HepG2 (cell line): ENCODE results near the gene FMNL2. TPM values are rescaled to one million over a fixed set of nuclear protein-coding genes. Genes with fewer than 3 reads are reported as not detected.

Source experiments
- ATAC-seq: fragments of 200-7000 bp; cut with Tn5 transposase; 3 replicates; pipeline ENCODE4 v1.9.1; 2020; ENCODE audit warnings: mild to moderate bottlenecking, moderate library complexity
- BruUV-seq: library from RNA; stranded (reverse); fragments of 400-500 nt; replicated peaks from 2 replicates; lab custom pipeline; 2021; lab: Mats Ljungman, UMichigan
- CTCF ChIA-PET: fragments of 300-600 bp; formaldehyde crosslinking; extraction: SDS; loops from one replicate; lab custom pipeline; 2021; ENCODE audit warnings: low total read pairs, inconsistent platforms, low intra/inter-chr PET ratio; lab: Yijun Ruan, JAX
- POLR2A ChIA-PET: fragments of 350-600 bp; sonication (Branson Sonifier 250); formaldehyde crosslinking; loops from one replicate; lab custom pipeline; 2020; ENCODE audit warnings: antibody characterized with exemption, inconsistent platforms; lab: Yijun Ruan, JAX
- DNase-seq: peaks from one replicate; pipeline ENCODE4 v3.0.0-alpha.2; 2015; ENCODE audit warnings: low spot score
- FAIRE-seq: peaks from 3 replicates; lab custom pipeline; 2011; peaks lifted over from hg19 to GRCh38; lab: Jason Lieb, UNC
- H2AFZ ChIP-seq: one replicate; pipeline ENCODE4 v1.6.1; 2011; ENCODE audit warnings: low read length, inconsistent platforms
- H3K27ac ChIP-seq: fragments of 300-600 bp; 3 replicates; pipeline ENCODE4 v1.8.0; 2011; ENCODE audit warnings: mixed run types, mild to moderate bottlenecking, mixed read lengths, low read length, inconsistent platforms; ENCODE audit not compliant: insufficient read depth; ENCODE audit errors: extremely low read length
- H3K27me3 ChIP-seq, 2 experiments: fragments of 200-600 bp in 1 of 2; 2 replicates in 1 of 2; 3 replicates in 1 of 2; pipeline versions ENCODE4 v1.6.0 to v1.8.0; 2011; ENCODE audit warnings: low read length in 2 of 2, mild to moderate bottlenecking in 2 of 2, moderate library complexity in 2 of 2, inconsistent platforms in 1 of 2; ENCODE audit not compliant: insufficient read depth in 2 of 2, control insufficient read depth in 1 of 2
- H3K36me3 ChIP-seq, 2 experiments: fragments of 200-600 bp in 1 of 2; replicated peaks in 1 of 2; 2 replicates in 1 of 2; 3 replicates in 1 of 2; pipeline versions ENCODE4 v1.5.1 to v1.8.0; 2011; ENCODE audit warnings: low read length in 2 of 2, inconsistent platforms in 1 of 2; ENCODE audit not compliant: insufficient read depth in 2 of 2, control insufficient read depth in 1 of 2
- H3K4me1 ChIP-seq: 2 replicates; pipeline ENCODE4 v1.5.1; 2012; ENCODE audit warnings: low read length, inconsistent platforms; ENCODE audit not compliant: insufficient read depth
- H3K4me2 ChIP-seq: 2 replicates; pipeline ENCODE4 v1.6.0; 2011; ENCODE audit warnings: low read depth, low read length, inconsistent platforms
- H3K4me3 ChIP-seq, 3 experiments: fragments of 200-600 bp in 1 of 3; sonication (generic), shearing (Covaris generic) in 1 of 3; replicated peaks in 1 of 3; 2 replicates each; pipeline ENCODE4 v1.5.1; 2011 to 2016; ENCODE audit warnings: low read length in 3 of 3, inconsistent platforms in 2 of 3, low read depth in 2 of 3, mild to moderate bottlenecking in 2 of 3, control low read depth in 1 of 3, mixed read lengths in 1 of 3; ENCODE audit not compliant: insufficient read depth in 1 of 3
- H3K79me2 ChIP-seq: one replicate; pipeline ENCODE4 v1.6.1; 2011; ENCODE audit warnings: low read length, inconsistent platforms; ENCODE audit not compliant: insufficient read depth
- H3K9ac ChIP-seq: 2 replicates; pipeline ENCODE4 v1.6.0; 2011; ENCODE audit warnings: mild to moderate bottlenecking, low read depth, low read length, inconsistent platforms; ENCODE audit not compliant: insufficient read depth
- H3K9me3 ChIP-seq: 2 replicates; pipeline ENCODE4 v1.5.1; 2012; ENCODE audit warnings: mild to moderate bottlenecking, low read length
- H4K20me1 ChIP-seq: 2 replicates; pipeline ENCODE4 v1.6.0; 2011; ENCODE audit warnings: inconsistent platforms, mild to moderate bottlenecking, low read length, moderate library complexity; ENCODE audit not compliant: insufficient read depth
- AGO2 ChIP-seq: fragments of 200-400 bp; formaldehyde crosslinking; optimal IDR thresholded peaks from 2 replicates; pipeline ENCODE3; 2017; ENCODE audit warnings: mild to moderate bottlenecking, low read depth, low read length, moderate library complexity
- GATAD2A ChIP-seq: IDR thresholded peaks from 2 replicates; pipeline ENCODE4 v1.6.1; 2016
- HMG20B ChIP-seq: conservative IDR thresholded peaks from 2 replicates; pipeline ENCODE4 v1.6.1; 2016; ENCODE audit warnings: missing genetic modification reagents, missing compliant biosample characterization
- HNRNPL ChIP-seq: fragments of 200-400 bp; formaldehyde crosslinking; IDR thresholded peaks from 2 replicates; pipeline ENCODE4 v1.6.1; 2017; ENCODE audit warnings: mild to moderate bottlenecking, low read depth, low read length
- IRF9 ChIP-seq: sonication (generic); formaldehyde crosslinking; IDR thresholded peaks from 2 replicates; pipeline ENCODE4 v1.8.0; 2022; ENCODE audit warnings: missing genetic modification reagents, mild to moderate bottlenecking, borderline replicate concordance
- MED8 ChIP-seq: sonication (generic); formaldehyde crosslinking; IDR thresholded peaks from 2 replicates; pipeline ENCODE4 v1.8.1; 2023; ENCODE audit warnings: mild to moderate bottlenecking, missing genetic modification reagents; ENCODE audit not compliant: insufficient replicate concordance
- MLLT10 ChIP-seq: sonication (generic); formaldehyde crosslinking; IDR thresholded peaks from 2 replicates; pipeline ENCODE4 v1.4.0; 2020; ENCODE audit warnings: missing genetic modification reagents
- RBAK ChIP-seq: sonication (generic); formaldehyde crosslinking; IDR thresholded peaks from 2 replicates; pipeline ENCODE4 v1.5.1; 2020; ENCODE audit warnings: mild to moderate bottlenecking, missing genetic modification reagents
- REXO4 ChIP-seq: sonication (generic); formaldehyde crosslinking; IDR thresholded peaks from 2 replicates; pipeline ENCODE4 v1.8.0; 2022; ENCODE audit warnings: missing genetic modification reagents, mild to moderate bottlenecking, borderline replicate concordance
- TGIF2 ChIP-seq: IDR thresholded peaks from 2 replicates; pipeline ENCODE4 v1.6.1; 2016; ENCODE audit warnings: control low read depth, missing compliant biosample characterization
- TIGD3 ChIP-seq: sonication (generic); formaldehyde crosslinking; IDR thresholded peaks from 2 replicates; pipeline ENCODE4 v1.5.1; 2020; ENCODE audit warnings: mild to moderate bottlenecking, missing genetic modification reagents, borderline replicate concordance
- XBP1 ChIP-seq: sonication (generic); formaldehyde crosslinking; IDR thresholded peaks from 2 replicates; pipeline ENCODE4 v1.5.0; 2020; ENCODE audit warnings: missing genetic modification reagents
- ZNF644 ChIP-seq: IDR thresholded peaks from 2 replicates; pipeline ENCODE4 v1.6.1; 2016; ENCODE audit warnings: low read depth
- ZNF737 ChIP-seq: sonication (generic); formaldehyde crosslinking; IDR thresholded peaks from 2 replicates; pipeline ENCODE4 v1.5.0; 2020; ENCODE audit warnings: missing genetic modification reagents, mild to moderate bottlenecking, borderline replicate concordance
- ZSCAN29 ChIP-seq: sonication (generic); formaldehyde crosslinking; conservative IDR thresholded peaks from 2 replicates; pipeline ENCODE4 v1.4.0; 2020; ENCODE audit warnings: mild to moderate bottlenecking, missing genetic modification reagents
- WGBS: methylation state at CpG from one replicate; pipeline ENCODE4 v1.1.6; 2017; ENCODE audit warnings: low lambda C conversion rate; 5-methylcytosine and 5-hydroxymethylcytosine counted together
- in situ Hi-C: cut with HindIII; loops from 2 replicates; pipeline ENCODE4 v1.10.0; 2017; ENCODE audit warnings: low pct_unique_long_range_greater_than_20kb; ENCODE audit not compliant: extremely low pct_ligation_motif_present
- intact Hi-C: fragments of 100-400 bp; cut with micrococcal nuclease; formaldehyde crosslinking; loops from one replicate; pipeline ENCODE4 v1.10.0; 2022; ENCODE audit not compliant: unreplicated experiment
- polyA plus RNA-seq, 8 experiments: library from polyadenylated mRNA; depleted of rRNA in 3 of 8; stranded (reverse) in 7 of 8; unstranded in 1 of 8; fragments of >200 nt; fragmentation: Illumina TruSeq in 4 of 8; extraction: Trizol in 4 of 8; gene quantifications; 2 replicates each; pipeline versions ENCODE4 v1.2.1 to v1.2.3, GENCODE V29; 2011 to 2016; ENCODE audit warnings: low read depth in 4 of 8, missing spikeins in 1 of 8, mixed read lengths in 1 of 8; ENCODE audit not compliant: insufficient read depth in 1 of 8
- total RNA-seq, 5 experiments: library from RNA; depleted of rRNA; stranded (reverse); fragments of >200 nt; fragmentation: Illumina TruSeq; extraction: Trizol; gene quantifications; 2 replicates each; pipeline ENCODE4 v1.2.3, GENCODE V29; 2016; ENCODE audit warnings: low read depth in 1 of 5
- TF ChIP-seq, protein P1 (sequence below): IDR thresholded peaks from 2 replicates; pipeline ENCODE4 v1.4.0; 2020; ENCODE audit warnings: mild to moderate bottlenecking, missing genetic modification reagents

The FMNL2 gene
- total and polyA plus RNA-seq, 2 of the 13 experiments (the other 11 are each of a cell fraction or from before 2014, with no cell fraction given) = 66.5 to 67.7 TPM

DNA sequence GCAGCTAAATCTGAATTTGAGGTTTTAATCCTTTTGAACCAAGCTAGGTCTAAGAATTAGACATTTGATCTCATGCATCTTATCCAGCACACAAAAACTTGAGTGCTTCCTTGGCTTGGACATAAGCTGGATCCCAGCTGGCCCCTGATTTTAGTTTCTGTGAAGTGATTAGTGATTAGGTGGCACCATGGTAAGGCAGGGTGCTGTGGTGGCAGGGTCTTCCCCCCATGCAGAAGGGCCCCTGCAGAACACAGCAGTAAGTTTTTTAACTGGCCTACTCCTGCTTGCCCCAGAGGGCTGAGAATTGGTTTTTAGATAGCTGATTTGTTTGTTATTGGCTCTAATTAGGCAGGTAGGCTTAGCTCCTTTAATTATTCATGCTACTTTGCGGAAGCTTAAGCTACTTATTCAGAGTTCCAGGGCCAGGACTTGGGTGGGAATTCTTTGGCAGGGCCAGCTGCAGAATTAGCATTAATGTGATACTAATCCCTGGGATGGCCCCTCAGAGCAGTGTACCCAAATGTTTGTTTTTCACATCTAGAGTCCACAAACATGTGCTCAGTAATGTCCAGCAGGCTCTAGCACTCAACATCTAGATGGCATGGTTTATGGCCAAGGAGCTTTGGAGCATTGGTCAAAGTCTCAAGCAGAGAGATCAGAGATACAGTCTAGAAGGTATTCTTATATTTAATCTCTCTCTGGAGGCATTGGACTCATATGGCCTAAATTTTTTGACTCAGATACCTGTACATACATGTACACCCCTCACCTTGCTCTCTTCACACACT, 99.6 kb downstream of the FMNL2 start:
- H3K79me2 ChIP-seq = peaks cover 98% of the 10 kb centered on the region
- intact Hi-C loops = loop anchor here (5.0 kb wide), 1 partner anchor 38 kb away; no protein-coding TSS in a partner anchor
- H3K4me2 ChIP-seq = peak overlapping the region; percentile 1; the same call in 1 of the 2 replicates
- H3K27me3 ChIP-seq = no peaks in the 10 kb centered on the region
- 100% methylated on average over 1 of the region's 1 CpG for WGBS
- H3K9me3 ChIP-seq = no peaks in the 10 kb centered on the region
- peaks cover 66% of the 10 kb centered on the region for H3K4me1 ChIP-seq
- H3K4me3 ChIP-seq = no peak overlapping the region
- no peak overlapping the region for H2AFZ ChIP-seq
- BruUV-seq = no TSS peak
- H4K20me1 ChIP-seq = no peaks in the 10 kb centered on the region; the same call in 1 of the 2 replicates
- H3K27ac ChIP-seq = no peak overlapping the region
- no peaks in the 10 kb centered on the region for H3K36me3 ChIP-seq
- no peak for FAIRE-seq
- CTCF ChIA-PET = no interaction called here
- POLR2A ChIA-PET = no interaction called here
- no peak for DNase-seq
- no peak overlapping the region for H3K9ac ChIP-seq
- peak; percentile 24; the same call in 1 of the 3 replicates for ATAC-seq
- in situ Hi-C loops = no loop called here
- no peak for TF ChIP-seq HNRNPL
- TF ChIP-seq REXO4 (CRISPR knock-in tag) = no peak
- peak; percentile 32; the same call in 1 of the 2 replicates for TF ChIP-seq GATAD2A (CRISPR knock-in tag)
- no peak for TF ChIP-seq XBP1 (CRISPR knock-in tag)
- no peak for TF ChIP-seq AGO2
- TF ChIP-seq MLLT10 (CRISPR knock-in tag) = no peak
- TF ChIP-seq ZNF644 = peak; percentile 45; the same call in 1 of the 2 replicates
- TF ChIP-seq MED8 = no peak
- no peak for TF ChIP-seq ZSCAN29 (CRISPR knock-in tag)
- TF ChIP-seq TIGD3 (CRISPR knock-in tag) = no peak
- TF ChIP-seq RBAK (CRISPR knock-in tag) = no peak
- no peak for TF ChIP-seq TGIF2 (CRISPR knock-in tag)
- no peak for TF ChIP-seq IRF9 (CRISPR knock-in tag)
- TF ChIP-seq HMG20B (CRISPR knock-in tag) = no peak
- no peak for TF ChIP-seq ZNF737 (CRISPR knock-in tag)
- TF ChIP-seq, protein P1, sequence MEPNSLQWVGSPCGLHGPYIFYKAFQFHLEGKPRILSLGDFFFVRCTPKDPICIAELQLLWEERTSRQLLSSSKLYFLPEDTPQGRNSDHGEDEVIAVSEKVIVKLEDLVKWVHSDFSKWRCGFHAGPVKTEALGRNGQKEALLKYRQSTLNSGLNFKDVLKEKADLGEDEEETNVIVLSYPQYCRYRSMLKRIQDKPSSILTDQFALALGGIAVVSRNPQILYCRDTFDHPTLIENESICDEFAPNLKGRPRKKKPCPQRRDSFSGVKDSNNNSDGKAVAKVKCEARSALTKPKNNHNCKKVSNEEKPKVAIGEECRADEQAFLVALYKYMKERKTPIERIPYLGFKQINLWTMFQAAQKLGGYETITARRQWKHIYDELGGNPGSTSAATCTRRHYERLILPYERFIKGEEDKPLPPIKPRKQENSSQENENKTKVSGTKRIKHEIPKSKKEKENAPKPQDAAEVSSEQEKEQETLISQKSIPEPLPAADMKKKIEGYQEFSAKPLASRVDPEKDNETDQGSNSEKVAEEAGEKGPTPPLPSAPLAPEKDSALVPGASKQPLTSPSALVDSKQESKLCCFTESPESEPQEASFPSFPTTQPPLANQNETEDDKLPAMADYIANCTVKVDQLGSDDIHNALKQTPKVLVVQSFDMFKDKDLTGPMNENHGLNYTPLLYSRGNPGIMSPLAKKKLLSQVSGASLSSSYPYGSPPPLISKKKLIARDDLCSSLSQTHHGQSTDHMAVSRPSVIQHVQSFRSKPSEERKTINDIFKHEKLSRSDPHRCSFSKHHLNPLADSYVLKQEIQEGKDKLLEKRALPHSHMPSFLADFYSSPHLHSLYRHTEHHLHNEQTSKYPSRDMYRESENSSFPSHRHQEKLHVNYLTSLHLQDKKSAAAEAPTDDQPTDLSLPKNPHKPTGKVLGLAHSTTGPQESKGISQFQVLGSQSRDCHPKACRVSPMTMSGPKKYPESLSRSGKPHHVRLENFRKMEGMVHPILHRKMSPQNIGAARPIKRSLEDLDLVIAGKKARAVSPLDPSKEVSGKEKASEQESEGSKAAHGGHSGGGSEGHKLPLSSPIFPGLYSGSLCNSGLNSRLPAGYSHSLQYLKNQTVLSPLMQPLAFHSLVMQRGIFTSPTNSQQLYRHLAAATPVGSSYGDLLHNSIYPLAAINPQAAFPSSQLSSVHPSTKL (CRISPR knock-in tag) = 0 out of 2 replicates have a peak, but pooled peaks have one; percentile 20
